GM19099 (cell line): Measurements from ENCODE around the gene LRP8.
A peak's percentile ranks its signal among the peaks of the same experiment; 100 is the strongest.

Source experiments
- POLR2A ChIP-seq: IDR thresholded peaks from 3 replicates; pipeline ENCODE4 v1.6.1; 2011; ENCODE audit warnings: low read depth; ENCODE audit not compliant: insufficient read length; ENCODE audit errors: extremely low read depth

Gene LRP8

GRCh38 chr1:53197291-53198200 is 130.3 kb downstream of the LRP8 start:
- no peak for TF ChIP-seq POLR2A

- TF ChIP-seq POLR2A, result peak; percentile 97
Observed at GRCh38 chr1:53196485-53197290, 131.2 kb downstream of the LRP8 start, which contains the start of gene CPT2. Gene CPT2, plus strand, starts transcription at chr1:53196824. Its CDS starts 120 bp downstream, at chr1:53196944.

GRCh38 chr1:53196017-53196484 is 131.8 kb downstream of the LRP8 start:
- TF ChIP-seq POLR2A, result no peak

DNA sequence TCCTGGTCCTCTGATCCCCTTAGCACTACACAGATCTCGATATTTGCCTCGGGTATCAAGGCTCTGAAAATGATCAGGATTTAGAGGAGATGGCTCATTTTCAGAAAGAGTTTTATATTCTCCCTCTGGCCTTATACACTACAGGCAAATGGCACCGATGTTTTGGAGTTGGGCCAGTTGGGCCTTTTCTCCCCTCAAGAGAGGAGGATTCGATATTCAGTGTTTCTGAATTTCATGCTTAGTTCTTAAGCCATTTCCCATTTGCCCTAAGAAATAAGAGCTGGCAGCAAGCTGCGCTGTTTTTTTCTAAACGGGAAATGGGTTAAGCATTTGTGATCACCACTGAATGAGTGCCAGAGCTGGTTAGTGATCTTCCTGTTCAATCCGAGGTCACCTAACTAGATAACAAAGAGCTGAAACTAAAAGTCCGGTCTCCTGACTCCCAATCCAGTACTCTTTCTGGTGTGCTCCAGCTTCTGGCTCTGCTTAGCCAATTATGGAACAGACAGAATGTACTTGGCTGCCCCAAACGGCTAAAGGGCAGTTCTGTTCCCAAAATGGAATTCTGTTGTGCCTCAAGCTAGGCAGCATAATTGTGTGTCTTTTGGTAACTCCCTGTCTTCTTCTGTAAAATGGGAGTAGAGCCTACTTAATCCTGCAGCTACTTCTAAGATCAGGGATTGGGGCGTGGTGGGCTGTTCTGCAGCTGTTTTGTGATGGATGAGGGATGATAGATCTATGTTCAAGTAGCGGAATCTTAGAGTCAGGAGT is 132.4 kb downstream of the LRP8 start:
- TF ChIP-seq POLR2A, result no peak
